Endothelial cell of umbilical vein (primary cell): ENCODE data around the gene GNAS. TPM values are rescaled to one million over a fixed set of nuclear protein-coding genes. Genes with fewer than 3 reads are reported as not detected.

Experiments used
- BruUV-seq: library from RNA; stranded (reverse); fragments of 400-500 nt; replicated peaks from 2 replicates; lab custom pipeline; 2021; lab: Mats Ljungman, UMichigan
- CTCF ChIA-PET: fragments of 300-600, 350-600 bp; sonication (Branson Sonifier 250); formaldehyde crosslinking; loops from one replicate; lab custom pipeline; 2021; ENCODE audit warnings: antibody characterized with exemption, inconsistent platforms; lab: Charles Lee
- POLR2A ChIA-PET: fragments of 300-600, 350-600 bp; sonication (Branson Sonifier 250); formaldehyde crosslinking; loops from one replicate; lab custom pipeline; 2021; ENCODE audit warnings: antibody characterized with exemption, inconsistent platforms; lab: Charles Lee
- DNase-seq: peaks from one replicate; pipeline ENCODE4 v3.0.0-alpha.2; 2011; ENCODE audit warnings: low read depth, low spot score
- FAIRE-seq: peaks from 2 replicates; lab custom pipeline; 2011; peaks lifted over from hg19 to GRCh38; lab: Jason Lieb, UNC
- H2AFZ ChIP-seq: 2 replicates; pipeline ENCODE4 v1.6.0; 2012; ENCODE audit warnings: low read depth, low read length, control low read depth, inconsistent platforms
- H3K27ac ChIP-seq: 2 replicates; pipeline ENCODE4 v1.5.1; 2011; ENCODE audit warnings: low read depth, mild to moderate bottlenecking, control low read depth, low read length, moderate library complexity; ENCODE audit not compliant: insufficient read depth
- H3K27me3 ChIP-seq, 2 experiments: 2 replicates each; pipeline versions ENCODE4 v1.6.0 to v1.6.1; 2011; ENCODE audit warnings: low read length in 2 of 2, mixed read lengths in 1 of 2; ENCODE audit not compliant: control insufficient read depth in 2 of 2, insufficient read depth in 2 of 2
- H3K36me3 ChIP-seq, 2 experiments: 2 replicates in 1 of 2; 3 replicates in 1 of 2; pipeline ENCODE4 v1.5.1; 2011; ENCODE audit warnings: low read length in 2 of 2, mild to moderate bottlenecking in 1 of 2, moderate library complexity in 1 of 2; ENCODE audit not compliant: control insufficient read depth in 2 of 2, insufficient read depth in 2 of 2; ENCODE audit errors: extremely low read depth in 1 of 2
- H3K4me1 ChIP-seq: 3 replicates; pipeline ENCODE4 v1.5.1; 2011; ENCODE audit warnings: mild to moderate bottlenecking, low read length; ENCODE audit not compliant: control insufficient read depth, insufficient read depth; ENCODE audit errors: extremely low read depth
- H3K4me2 ChIP-seq: 2 replicates; pipeline ENCODE4 v1.6.1; 2011; ENCODE audit warnings: low read length, control low read depth, mixed read lengths; ENCODE audit not compliant: insufficient read depth
- H3K4me3 ChIP-seq, 3 experiments: fragments of 200-600 bp in 1 of 3; sonication (generic), shearing (Covaris generic) in 1 of 3; replicated peaks in 1 of 3; 2 replicates each; pipeline ENCODE4 v1.5.1; 2011 to 2016; ENCODE audit warnings: control low read depth in 3 of 3, low read length in 3 of 3, mild to moderate bottlenecking in 2 of 3, inconsistent platforms in 1 of 3, low read depth in 1 of 3, moderate library complexity in 1 of 3; ENCODE audit not compliant: insufficient read depth in 1 of 3
- H3K79me2 ChIP-seq: 2 replicates; pipeline ENCODE4 v1.6.0; 2012; ENCODE audit warnings: low read length, inconsistent platforms; ENCODE audit not compliant: control insufficient read depth, insufficient read depth
- H3K9ac ChIP-seq: replicated peaks from 2 replicates; pipeline ENCODE3; 2011; ENCODE audit warnings: low read length, control low read depth; ENCODE audit not compliant: insufficient read depth; ENCODE audit errors: extremely low read depth
- H3K9me1 ChIP-seq: replicated peaks from 3 replicates; pipeline ENCODE4 v1.6.0; 2011; ENCODE audit warnings: mild to moderate bottlenecking, low read length; ENCODE audit not compliant: control insufficient read depth, insufficient read depth; ENCODE audit errors: extremely low read depth
- H3K9me3 ChIP-seq: replicated peaks from 2 replicates; pipeline ENCODE4 v1.5.1; 2012; ENCODE audit warnings: low read length, inconsistent platforms; ENCODE audit not compliant: control insufficient read depth, insufficient read depth
- H4K20me1 ChIP-seq: replicated peaks from 2 replicates; pipeline ENCODE3; 2011; ENCODE audit warnings: mild to moderate bottlenecking, low read length; ENCODE audit not compliant: control insufficient read depth, insufficient read depth; ENCODE audit errors: extremely low read depth
- CTCF ChIP-seq, 2 donors: IDR thresholded peaks; 1 replicate in 1 of 2; 2 replicates in 1 of 2; pipeline ENCODE4 v1.5.1; 2011; ENCODE audit warnings: low read length in 2 of 2, mild to moderate bottlenecking in 2 of 2, moderate library complexity in 2 of 2, control low read depth in 1 of 2, inconsistent platforms in 1 of 2, low read depth in 1 of 2; ENCODE audit not compliant: insufficient read depth in 1 of 2; ENCODE audit errors: extremely low read depth in 1 of 2
- EZH2 ChIP-seq: IDR thresholded peaks from 2 replicates; pipeline ENCODE4 v1.6.1; 2012; ENCODE audit warnings: borderline replicate concordance, low read depth, mild to moderate bottlenecking, moderate library complexity, low read length, inconsistent platforms; ENCODE audit not compliant: severe bottlenecking
- FOS ChIP-seq: IDR thresholded peaks from 2 replicates; pipeline ENCODE4 v1.6.1; 2011; ENCODE audit warnings: mild to moderate bottlenecking, low read length, moderate library complexity, borderline replicate concordance; ENCODE audit not compliant: insufficient read depth
- GATA2 ChIP-seq: IDR thresholded peaks from 2 replicates; pipeline ENCODE4 v1.7.0; 2011; ENCODE audit warnings: low read depth, mild to moderate bottlenecking, moderate library complexity, mixed read lengths, low read length; ENCODE audit not compliant: insufficient read length, insufficient read depth
- JUN ChIP-seq: IDR thresholded peaks from 2 replicates; pipeline ENCODE4 v1.6.1; 2011; ENCODE audit warnings: borderline replicate concordance, low read depth; ENCODE audit not compliant: insufficient read length, insufficient read depth
- MAX ChIP-seq: IDR thresholded peaks from 2 replicates; pipeline ENCODE4 v1.6.1; 2011; ENCODE audit not compliant: insufficient read depth, insufficient read length
- MYC ChIP-seq: IDR thresholded peaks from one replicate; pipeline ENCODE4 v1.6.1; 2011; ENCODE audit warnings: mild to moderate bottlenecking, low read depth, low read length
- POLR2A ChIP-seq: IDR thresholded peaks from 2 replicates; pipeline ENCODE4 v1.6.1; 2012; ENCODE audit warnings: low read depth, mild to moderate bottlenecking, control low read depth, low read length
- POLR2AphosphoS5 ChIP-seq: IDR thresholded peaks from 2 replicates; pipeline ENCODE4 v1.6.1; 2012; ENCODE audit warnings: low read depth, mild to moderate bottlenecking, control low read depth, low read length, moderate library complexity; ENCODE audit not compliant: insufficient read depth
- dilution Hi-C: fragments of 300-500 bp; cut with MboI; formaldehyde crosslinking; loops from one replicate; pipeline ENCODE4 v1.15.0; 2019; ENCODE audit warnings: low sequenced_read_pairs; ENCODE audit not compliant: extremely low pct_ligation_motif_present
- intact Hi-C: fragments of 100-400 bp; cut with micrococcal nuclease; formaldehyde crosslinking; loops from one replicate; pipeline ENCODE4 v1.10.0; 2022
- polyA plus RNA-seq, 4 experiments: library from polyadenylated mRNA; depleted of rRNA in 3 of 4; stranded (reverse) in 3 of 4; unstranded in 1 of 4; fragments of >200 nt; gene quantifications; 2 replicates each; pipeline versions ENCODE4 v1.2.1 to v1.2.3, GENCODE V29; 2011 to 2012; ENCODE audit warnings: missing spikeins in 1 of 4
- total RNA-seq: library from RNA; stranded (reverse); gene quantifications from 2 replicates; pipeline ENCODE4 v1.2.3, GENCODE V29; 2021

The GNAS gene
- total and polyA plus RNA-seq, 2 donors (not counting 3 experiments of a cell fraction or from before 2014, with no cell fraction given), result 1,141 to 1,882 TPM

- no peak for FAIRE-seq
- POLR2A ChIA-PET, result no interaction called here
- peaks cover 18 to 25% of the 10 kb centered on the region in 2 experiments for H3K36me3 ChIP-seq
These were observed 47.0 kb downstream of the GNAS start for GRCh38 chr20:58899512-58899911.

More at GRCh38 chr20:58899512-58899911, 47.0 kb downstream of the GNAS start:
- CTCF ChIA-PET, result interaction anchor here (1.8 kb wide), 1 partner anchor 133 kb away, joined by 5 read pairs; the partner anchor contains the start of gene ATP5F1E
- Histone ChIP-seq H3K9ac (no peak overlapping the region), H3K27me3 (no peaks in the 10 kb centered on the region), H3K79me2 (peaks cover 90% of the 10 kb centered on the region), H2AFZ (no peak overlapping the region), H3K4me3 (no peak overlapping the region), H3K9me3 (no peaks in the 10 kb centered on the region), H3K4me1 (peaks cover 37% of the 10 kb centered on the region), H4K20me1 (peaks cover 24% of the 10 kb centered on the region), H3K4me2 (no peak overlapping the region), H3K9me1 (no peaks in the 10 kb centered on the region), H3K27ac (no peak overlapping the region)
- dilution Hi-C loops (no loop called here), intact Hi-C loops (loop anchor here (10.0 kb wide), 1 partner anchor 1185 kb away; the partner anchor contains the start of gene PMEPA1)
- TF ChIP-seq FOS, result no peak
- TF ChIP-seq POLR2AphosphoS5, result no peak
- TF ChIP-seq JUN, result no peak
- TF ChIP-seq POLR2A, result no peak
- TF ChIP-seq GATA2, result no peak
- no peak for TF ChIP-seq MYC
- TF ChIP-seq CTCF (IDR thresholded peaks at IDR 0.05; ENCODE audit: extremely low read depth in 1 of 2, insufficient read depth in 1 of 2, low read depth in 1 of 2, low read length in 2 of 2), result no peak
- TF ChIP-seq EZH2, result no peak
- TF ChIP-seq MAX, result no peak
- DNase-seq, result no peak
- BruUV-seq, result no TSS peak
